ENCODE results near the gene ABCA7.

The ABCA7 gene

DNA sequence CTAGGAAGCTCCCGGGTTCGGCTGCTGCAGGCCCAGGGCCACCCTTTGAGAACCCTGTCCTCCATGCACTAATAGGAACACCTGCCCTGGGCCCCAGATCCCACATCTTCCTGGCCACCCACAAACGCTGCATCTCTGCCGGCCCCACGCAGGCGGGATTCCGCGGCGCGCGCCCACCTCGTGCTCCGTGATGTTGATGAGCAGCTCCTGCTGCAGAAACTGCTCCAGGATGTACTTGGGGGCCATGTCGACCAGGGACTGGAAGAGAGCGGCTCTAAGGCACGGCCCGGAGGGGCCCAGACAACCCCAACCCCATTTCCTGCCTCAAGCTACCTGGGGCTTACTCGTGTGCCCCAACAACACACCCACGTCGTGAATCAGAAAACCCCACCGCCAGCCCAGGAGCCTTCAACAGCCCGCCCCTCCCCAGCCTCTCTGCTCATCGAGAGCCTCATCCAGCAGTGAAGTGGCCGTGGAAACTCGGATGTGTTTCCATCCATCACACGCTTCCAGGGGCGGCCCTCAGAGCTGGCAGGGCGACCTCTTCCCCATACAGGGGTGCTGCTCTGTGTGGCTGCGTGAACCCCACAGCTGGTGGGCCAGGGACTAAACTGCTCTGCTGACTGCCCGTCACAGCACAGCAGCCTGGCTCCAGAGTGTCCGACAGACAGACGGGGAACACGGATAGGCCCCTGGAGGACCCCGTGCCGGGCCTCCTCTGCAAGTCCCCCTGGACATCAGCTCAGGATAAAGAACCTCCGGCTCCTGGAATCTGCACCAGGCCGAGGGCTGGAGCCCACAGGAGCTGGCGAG is 51.0 kb downstream of the ABCA7 start:
- no peak for DNase-seq

DNA sequence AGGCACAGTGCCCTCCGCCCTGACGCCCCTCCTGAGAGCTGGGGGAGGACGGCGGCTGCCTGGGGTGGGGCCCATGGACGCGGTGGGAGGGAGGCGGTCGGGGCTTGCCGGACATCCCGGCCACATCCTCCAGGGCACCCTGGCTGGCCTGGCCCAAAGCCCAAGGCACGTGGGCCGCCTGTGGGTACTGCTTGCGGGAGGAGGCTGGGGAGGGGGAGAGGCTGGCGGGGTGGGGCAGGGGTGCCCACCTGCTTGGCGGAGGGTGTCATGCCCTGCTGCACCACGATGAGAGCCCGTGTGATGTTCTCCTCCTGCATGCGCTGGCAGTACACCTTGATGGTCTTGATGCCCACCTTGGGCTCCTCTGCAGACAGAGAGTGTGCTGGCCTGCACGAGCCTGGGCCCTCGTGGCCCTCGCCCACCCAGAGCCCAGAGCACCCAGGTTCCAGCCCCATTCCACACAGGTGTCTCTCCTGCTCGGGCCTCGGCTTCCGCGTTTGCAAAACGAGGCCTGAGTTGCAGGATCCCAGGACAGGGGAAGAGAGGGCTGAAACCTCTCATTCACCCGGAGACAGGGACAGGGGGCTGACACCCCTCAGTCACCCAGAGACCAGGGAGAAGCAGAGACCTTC is 51.8 kb downstream of the ABCA7 start:
- no peak for DNase-seq

DNA sequence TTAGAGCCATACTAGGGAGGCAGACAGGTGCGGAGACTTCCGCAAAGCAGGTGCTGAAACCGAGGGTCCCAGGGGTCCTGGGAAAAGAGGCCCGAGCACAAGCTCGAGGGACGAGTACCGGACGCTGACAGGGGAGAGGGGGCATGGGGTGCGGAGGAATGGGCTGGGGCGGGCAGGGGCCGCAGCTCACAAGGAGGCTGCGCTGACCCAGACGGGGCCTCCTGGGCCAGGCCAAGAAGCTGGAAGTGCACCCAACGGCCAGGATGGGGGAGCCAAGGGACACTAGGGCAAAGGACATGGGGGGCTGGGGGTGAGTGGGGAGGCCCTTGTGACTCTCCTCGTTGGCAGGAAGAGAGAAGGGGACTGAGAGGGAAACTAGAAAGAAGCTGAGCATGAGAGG is 53.4 kb downstream of the ABCA7 start:
- no peak for DNase-seq

DNA sequence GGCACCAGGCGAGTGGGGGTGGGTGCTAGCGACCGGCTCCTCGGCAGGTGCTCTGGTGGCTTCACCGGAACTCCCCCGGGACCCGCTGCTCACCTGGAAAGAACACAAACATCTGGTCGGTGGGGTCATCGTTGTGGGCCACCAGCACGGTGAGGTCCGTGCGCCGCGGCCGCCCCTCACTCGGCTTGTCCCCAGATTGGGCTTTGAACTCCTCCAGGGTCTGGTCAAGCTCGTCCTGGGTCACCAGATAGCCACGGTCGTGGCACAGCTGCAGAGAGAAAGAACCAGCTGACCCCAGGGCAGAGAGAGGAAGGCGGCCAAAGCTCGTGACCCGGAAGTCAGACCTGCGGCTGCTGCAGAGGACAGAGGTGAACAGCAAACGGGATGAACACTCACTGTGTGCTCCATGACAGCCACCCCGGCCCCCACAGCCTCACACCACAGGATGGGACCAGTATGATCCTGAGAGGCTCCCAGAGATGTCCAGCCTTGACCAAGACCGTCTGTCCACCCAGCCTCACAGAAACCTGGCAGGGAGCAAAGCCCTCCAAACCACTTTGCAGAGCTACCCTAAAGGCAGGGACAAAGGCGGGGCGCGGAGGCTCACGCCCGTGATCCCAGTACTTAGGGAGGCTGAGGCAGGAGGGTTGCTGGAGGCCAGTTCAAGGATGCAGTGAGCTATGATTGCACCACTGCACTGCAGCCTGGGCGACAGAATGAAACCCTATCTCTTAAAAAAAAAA is 54.1 kb downstream of the ABCA7 start:
- no peak for DNase-seq

DNA sequence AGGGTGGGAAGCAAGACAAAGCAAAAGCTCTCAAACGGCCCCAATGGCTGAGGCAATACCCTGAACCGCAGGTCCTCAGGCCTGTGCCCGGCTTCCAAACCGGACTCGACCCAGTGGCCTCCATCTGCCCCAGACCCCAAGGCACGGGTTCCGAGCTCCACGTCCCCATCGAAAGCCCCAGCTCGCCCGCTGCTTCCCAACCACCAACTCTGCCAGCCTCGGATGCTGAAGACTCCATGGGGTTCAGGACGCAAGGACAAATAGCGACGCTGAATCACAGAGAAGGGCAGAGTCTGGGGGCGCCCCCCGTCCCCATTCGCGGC is 54.7 kb downstream of the ABCA7 start:
- DNase-seq: no peak

DNA sequence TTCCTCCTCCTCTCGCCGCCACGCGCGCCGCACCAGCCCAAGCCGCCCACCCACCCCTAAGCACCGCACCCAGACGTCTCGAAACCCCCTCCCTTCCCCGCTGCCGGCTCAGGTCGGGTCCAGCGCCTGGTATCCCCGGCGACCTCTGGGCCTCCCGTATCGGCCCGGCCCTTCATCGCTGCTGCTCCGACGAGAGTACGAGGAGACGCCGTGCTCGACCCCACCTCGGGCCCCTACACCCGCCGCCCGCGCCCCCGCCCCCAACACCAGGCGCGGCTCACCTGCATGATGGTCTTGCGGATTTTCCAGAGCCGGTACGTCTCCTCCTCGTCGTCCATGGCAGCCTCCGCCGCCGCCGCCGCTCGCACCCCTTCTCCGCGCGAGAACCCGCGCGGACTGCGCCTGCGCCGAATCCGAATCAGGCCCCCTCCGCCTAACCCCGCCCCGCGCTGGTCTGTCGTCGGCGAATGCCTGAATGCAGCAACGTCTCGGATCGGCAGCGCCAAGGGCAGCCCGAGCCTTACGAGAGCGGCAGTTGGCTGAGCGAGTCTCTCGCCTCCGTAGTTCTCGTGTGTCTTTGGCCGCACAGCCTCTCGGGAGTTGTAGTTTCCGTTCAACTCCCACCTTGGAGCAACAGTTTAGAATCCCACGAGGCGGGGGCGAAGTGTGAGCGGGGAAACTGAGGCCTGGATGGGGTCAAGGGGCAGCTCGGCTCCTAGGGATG is 55.2 kb downstream of the ABCA7 start, which contains the start of gene POLR2E:
POLR2E (minus strand) TSS at position 398 of the 724 bp plus-strand sequence; CDS start at position 338, 60 bp downstream.
- peak; percentile 96 for DNase-seq

DNA sequence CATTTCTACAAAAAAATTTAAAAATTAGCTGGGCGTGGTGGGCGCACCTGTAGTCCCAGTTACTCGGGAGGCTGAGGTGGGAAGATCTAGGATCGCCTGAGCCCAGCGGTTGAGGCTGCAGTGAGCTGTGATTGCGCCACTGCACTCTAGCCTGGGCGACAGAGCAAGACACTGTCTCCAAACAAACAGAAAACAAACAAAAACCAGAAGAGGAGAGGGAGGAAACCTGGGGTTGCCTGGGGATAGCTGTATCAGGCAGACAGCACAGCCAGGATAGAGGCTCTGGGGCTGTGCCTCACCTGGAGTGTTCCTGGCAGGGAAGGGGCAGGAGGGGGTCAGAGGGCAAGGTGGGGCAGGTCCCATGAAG is 57.9 kb downstream of the ABCA7 start:
- no peak for DNase-seq

DNA sequence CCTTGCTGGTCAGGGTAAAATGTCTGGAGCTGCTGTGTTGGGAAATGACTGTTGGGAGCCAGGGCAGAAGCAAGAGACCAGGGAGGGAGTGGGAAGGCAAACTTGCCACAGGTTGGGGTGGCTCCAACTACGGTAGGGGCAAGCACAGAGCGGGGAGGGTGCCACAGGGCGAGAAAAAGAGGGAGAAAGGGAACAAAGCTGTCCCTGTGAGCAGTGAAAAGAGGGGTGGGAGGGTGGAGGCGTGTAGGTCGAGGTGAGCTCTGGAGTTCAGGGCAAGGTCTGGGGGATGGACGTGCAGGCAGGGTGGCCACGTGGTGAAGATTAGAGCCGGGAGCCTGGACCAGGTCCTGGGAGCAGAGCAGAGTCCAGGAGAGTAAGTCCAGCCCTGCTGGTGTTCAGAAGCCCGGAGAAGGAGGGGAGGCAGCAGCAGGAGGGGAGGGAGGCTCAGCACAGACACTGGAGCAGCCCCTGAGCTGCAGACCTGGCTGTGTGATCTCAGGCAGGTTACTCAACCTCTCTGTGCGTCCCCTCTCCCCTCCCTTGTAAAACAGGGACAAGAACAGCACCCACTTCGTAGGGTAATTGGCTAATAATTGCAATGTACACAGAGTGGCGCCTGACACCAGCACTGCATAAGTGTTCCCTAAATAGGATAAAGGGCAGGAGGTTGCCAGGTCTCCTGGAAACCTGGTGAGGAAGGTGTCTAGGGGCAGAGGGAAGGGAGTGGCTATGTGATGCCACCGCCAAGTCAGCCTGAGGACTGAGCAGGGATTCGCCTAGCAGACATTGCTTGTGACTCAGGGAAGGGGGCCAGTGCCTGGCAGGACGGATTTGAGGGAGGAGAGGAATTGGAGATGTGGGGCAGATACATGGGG is 58.5 kb downstream of the ABCA7 start:
- DNase-seq: no peak

DNA sequence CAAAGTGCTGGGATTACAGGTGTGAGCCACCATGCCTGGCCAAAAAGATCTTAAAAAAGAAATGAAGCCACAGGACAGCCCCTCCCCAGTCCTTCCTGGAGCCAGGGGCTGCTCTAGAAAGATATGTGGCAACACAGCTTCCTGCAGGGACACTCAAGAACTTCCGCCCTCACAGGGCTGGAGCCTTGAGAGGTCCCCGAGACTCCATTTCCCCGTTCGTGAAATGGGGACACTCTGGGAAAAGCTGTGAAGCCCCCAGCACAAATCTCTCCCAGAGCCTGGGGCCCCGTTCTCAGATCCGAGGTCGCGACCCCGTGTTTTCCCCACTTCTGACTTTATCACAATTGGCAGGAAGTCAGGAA is 61.4 kb downstream of the ABCA7 start:
- no peak for DNase-seq

DNA sequence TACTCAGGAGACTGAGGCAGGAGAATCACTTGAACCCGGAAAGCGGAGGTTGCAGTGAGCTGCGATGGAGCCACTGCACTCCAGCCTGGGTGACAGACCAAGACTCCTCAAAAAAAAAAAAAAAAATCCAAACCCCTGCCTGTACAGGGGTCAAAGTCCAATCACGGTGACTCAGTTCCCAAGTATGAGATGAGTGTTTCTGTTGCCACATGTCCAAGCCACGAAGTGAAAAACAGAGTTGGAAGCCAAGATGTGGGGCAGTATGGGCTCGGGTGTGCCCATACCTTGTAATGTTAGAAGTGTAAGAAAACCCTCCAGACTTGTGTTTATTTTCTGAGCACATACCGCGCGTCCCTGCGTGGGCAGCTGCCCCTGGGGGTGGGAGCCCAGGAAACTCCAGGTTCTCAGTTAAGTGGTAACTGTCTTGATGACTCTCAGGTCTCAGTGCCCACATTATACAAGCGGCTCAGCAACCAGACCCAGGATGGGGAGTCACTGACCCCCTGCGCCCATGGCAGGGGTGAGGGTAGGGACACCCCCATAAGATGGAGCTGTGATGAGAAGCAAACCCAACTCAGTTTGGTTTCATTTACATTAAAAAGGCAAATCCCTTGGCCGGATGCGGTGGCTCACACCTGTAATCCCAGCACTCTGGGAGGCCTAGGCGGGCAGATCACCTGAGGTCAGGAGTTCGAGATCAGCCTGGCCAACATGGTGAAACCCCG is 62.7 kb downstream of the ABCA7 start:
- DNase-seq: no peak

DNA sequence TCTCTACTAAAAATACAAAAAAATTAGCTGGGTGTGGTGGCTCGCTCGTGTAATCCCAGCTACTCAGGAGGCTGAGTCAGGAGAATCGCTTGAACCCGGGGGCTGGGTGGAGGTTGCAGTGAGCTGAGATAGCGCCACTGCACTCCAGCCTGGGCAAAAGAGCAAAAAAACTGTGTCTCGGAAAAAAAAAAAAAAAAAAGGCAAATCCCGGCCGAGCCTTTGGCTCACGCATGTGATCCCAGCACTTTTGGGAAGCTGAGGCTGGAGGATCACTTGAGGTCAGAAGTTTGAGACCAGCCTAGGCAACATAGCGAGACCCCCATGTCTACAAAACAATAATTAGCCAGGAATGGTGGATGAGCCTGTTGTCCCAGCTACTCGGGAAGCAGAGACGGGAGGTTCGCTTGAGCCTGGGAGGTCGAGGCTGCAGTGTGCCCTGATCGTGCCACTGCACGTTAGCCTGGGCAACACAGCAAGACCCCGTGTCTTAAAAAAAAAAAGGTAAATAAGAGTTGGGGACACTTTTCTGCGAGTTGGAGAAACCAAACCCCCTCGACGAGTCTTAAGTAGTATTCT is 63.3 kb downstream of the ABCA7 start:
- no peak for DNase-seq

DNA sequence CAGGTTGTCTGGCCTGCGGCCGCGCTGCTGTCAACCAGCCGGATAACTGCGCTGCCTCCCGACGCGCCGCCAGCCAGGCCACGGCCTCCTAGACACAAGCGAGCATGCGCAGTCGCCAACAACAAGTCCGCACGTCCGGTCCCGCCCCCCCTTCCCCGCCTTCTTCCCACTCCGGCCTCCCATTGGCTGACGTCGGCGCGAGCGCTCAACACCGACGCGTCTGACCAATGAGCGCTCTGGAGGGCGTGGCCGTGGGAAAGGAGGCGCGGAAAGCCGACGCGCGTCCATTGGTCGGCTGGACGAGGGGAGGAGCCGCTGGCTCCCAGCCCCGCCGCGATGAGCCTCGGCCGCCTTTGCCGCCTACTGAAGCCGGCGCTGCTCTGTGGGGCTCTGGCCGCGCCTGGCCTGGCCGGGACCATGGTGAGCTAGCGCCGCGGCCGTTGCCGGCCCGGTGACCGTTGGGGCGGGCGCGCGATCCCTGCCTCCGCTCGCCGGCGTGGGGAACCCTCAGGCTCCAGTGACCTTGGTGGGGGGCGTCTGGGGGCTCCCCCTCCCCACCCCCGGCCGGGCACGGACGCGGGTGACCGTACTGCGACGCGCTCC is 63.9 kb downstream of the ABCA7 start, which contains the start of gene GPX4:
GPX4 (plus strand) TSS at position 287 of the 603 bp plus-strand sequence; CDS start at position 337, 50 bp downstream.
- peak; percentile 99 for DNase-seq

DNA sequence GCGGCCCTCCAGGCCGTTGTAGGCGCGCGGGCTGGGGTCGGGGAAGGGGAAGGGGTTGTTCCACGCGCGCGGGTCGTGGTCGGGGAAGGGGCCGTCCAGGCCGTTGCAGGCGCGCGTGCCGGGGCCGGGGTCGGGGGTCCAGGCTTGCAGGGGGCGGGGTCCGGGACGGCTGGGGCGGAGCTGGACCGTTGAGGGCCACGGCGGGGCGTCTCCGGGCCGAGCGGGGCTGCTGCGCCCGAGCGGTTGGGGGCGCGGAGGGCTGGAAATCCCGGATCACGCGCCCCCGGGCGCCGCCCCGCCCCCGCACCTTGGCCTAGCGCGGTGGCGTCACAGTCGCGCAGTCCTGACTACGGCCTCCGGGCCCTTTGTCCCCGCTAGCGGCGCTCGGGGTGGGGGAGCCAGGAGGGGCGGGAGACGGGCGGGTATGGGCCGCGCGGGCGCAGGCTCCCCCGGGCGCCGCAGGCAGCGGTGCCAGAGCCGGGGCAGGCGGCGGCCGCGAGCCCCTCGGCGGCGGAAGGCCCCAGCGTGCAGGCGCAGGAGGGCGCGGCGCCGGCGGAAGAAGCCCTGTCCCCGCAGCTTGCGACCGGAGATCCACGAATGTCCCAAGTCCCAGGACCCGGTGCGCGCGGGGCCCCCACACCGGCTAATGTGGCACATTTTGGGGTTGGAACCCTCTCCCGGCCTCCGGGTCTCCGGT is 64.6 kb downstream of the ABCA7 start:
- peak; percentile 66 for DNase-seq

DNA sequence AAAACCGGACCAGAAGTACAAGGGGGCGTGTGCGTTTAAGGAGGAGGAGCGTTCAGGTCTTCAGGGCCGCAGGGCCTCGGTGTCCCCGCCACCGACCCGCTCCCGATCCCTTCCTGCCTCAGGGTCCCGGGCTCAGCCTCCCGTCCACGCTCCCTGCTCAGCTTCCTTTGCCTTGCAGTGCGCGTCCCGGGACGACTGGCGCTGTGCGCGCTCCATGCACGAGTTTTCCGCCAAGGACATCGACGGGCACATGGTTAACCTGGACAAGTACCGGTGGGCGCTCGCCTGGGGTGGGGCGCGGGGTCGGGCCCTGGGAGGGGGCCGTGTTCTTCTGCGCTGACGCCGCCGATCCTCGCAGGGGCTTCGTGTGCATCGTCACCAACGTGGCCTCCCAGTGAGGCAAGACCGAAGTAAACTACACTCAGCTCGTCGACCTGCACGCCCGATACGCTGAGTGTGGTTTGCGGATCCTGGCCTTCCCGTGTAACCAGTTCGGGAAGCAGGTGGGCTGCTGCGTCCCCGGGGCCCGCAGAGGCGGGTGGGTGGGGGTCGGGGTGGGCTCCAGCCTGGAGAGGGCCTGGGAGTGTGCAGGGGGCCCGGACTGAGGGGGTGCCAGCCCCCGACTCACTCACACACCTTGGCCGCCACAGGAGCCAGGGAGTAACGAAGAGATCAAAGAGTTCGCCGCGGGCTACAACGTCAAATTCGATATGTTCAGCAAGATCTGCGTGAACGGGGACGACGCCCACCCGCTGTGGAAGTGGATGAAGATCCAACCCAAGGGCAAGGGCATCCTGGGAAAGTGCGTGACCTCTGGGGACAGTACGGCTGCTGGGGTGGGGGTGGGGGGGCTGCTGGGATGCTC is 65.3 kb downstream of the ABCA7 start:
- DNase-seq: no peak

DNA sequence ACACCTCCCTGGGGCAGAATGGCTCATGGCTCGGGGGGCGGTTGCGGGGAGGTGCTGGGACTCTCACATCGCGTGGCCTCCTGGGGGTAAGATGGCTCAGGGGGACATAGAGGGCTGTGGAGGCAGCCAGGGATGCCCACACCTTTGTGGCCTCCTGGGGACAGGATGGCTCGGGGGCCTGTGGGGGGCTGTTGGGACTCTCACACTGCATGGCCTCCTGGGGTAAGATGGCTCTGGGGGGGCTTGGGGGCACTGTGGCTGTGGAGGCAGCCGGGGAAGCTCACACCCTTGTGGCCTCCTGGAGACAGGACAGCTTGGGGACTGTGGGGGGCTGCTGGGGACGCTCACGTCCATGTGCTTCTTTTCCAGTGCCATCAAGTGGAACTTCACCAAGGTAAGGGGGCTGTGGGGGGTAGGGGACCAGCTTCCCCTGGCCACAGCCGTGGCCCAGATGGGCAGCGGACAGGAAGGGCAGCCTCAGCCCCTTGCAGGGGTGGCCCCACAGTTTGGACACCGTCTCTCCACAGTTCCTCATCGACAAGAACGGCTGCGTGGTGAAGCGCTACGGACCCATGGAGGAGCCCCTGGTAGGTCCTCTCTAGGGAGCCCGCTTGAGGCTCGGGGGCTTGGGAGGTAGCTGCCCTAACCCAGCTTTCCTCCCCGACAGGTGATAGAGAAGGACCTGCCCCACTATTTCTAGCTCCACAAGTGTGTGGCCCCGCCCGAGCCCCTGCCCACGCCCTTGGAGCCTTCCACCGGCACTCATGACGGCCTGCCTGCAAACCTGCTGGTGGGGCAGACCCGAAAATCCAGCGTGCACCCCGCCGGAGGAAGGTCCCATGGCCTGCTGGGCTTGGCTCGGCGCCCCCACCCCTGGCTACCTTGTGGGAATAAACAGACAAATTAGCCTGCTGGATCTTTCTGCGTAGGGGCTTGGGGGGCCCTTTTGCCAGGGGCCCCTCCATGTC is 66.2 kb downstream of the ABCA7 start:
- DNase-seq: no peak

DNA sequence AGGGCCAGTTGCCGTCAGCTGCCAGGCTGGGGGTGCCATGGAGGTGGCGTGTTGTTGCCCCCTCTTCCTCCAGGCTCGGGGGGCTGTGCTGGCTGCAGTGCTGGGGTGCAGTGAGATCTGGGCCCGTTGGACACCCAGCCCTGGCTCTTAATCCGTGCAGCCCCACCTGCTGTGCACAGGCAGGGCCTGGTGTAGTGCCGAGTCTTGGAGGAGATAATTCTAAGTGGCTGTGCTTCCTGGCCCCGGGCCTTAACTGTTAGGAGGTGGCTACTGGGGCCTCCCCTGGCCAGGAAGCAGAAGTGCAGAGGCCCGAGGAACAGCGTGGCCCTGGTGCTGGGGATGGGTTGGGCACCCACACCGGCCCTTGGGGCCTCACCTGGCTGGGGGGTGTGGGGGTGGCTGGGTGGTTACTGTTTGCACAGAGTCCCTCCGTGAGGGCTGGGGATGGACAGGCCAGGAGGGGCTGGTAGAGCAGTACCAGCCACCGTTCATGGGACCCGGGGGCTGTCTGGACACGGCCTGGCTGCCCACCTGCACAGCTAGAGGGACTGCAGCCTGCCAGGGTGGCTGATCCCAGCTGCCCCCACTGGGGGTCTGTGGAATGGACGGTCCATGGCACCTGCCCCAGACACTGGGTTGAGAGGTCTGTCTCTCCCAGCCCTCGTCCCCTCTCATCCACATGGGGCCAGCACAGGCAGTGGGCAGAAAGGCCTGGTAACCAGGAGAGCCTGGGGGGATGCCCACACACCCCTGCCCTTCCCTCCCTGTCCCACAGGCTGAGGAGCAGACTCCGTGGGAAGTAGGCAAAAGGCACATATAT is 67.1 kb downstream of the ABCA7 start:
- no peak for DNase-seq

Measured in NCI-H1105 (cell line).